ENCODE data around the gene DLAT.

GRCh38 chr11:112087212-112087611 lies 62.0 kb downstream of the DLAT start:
- TF ChIP-seq EZH2 (IDR thresholded peaks at IDR 0.05; ENCODE audit: borderline replicate concordance, low read length) (no peak), CTCF (conservative IDR thresholded peaks at IDR 0.05 in 1 of 2, IDR thresholded peaks at IDR 0.05 in 1 of 2; ENCODE audit: extremely low read depth in 1 of 2, insufficient read depth in 1 of 2, low read depth in 1 of 2, low read length in 2 of 2) (no peak)

All from mammary epithelial cell (primary cell).